Dedifferentiated amniotic fluid mesenchymal stem cell (primary cell): Measurements from ENCODE around the gene UBE2C.
"Not testable (repeated sequence)": the region's sequence is repeated elsewhere in the genome, so short reads cannot be mapped to it uniquely, and the experiment has no call there.

Experiments
- DNase-seq: peaks from one replicate; pipeline ENCODE4 v3.0.0-alpha.2; 2016; ENCODE audit errors: extremely low spot score

UBE2C gene

DNA sequence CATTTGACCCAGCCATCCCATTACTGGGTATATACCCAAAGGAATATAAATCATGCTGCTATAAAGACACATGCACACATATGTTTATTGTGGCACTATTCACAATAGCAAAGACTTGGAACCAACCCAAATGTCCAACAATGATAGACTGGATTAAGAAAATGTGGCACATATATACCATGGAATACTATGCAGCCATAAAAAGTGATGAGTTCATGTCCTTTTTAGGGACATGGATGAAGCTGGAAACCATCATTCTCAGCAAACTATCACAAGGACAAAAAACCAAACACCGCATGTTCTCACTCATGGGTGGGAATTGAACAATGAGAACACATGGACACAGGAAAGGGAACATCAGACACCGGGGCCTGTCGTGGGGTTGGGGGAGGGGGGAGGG is 14.5 kb upstream of the UBE2C start:
- not testable (repeated sequence) for DNase-seq

DNA sequence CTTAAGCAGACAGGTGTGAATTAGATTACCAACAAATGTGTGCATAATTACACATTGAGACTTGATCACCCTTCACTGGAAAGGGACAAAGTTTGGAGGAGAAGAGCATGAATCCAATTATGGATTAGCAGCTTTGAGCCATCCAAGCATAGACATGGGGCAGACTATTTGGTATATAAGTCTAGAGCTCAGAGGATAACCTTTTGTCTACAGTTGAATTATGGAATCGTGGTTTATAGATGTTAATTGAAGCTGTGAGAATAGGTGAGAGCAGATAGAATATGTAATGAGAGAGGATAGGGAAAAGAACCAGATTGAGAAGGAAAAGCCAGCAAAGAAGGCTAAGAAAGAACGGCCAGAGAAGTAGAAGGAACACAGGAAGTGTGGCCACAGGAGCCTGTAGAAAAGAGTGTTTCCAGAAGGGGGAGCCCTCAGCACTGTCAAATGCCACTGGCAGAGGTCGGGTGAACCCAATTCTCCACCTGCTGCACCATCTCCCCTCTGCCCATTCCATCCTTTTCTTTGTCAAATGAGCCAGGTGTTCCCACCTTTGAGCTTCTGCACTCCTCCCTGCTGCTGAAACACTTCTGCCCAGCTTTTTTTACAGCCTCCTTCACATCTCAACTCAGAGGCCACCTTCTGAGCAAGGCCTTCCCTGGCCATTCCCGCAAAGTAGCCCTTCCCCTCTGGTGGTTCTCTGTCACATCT is 13.4 kb upstream of the UBE2C start:
- DNase-seq: peak; percentile 55

DNA sequence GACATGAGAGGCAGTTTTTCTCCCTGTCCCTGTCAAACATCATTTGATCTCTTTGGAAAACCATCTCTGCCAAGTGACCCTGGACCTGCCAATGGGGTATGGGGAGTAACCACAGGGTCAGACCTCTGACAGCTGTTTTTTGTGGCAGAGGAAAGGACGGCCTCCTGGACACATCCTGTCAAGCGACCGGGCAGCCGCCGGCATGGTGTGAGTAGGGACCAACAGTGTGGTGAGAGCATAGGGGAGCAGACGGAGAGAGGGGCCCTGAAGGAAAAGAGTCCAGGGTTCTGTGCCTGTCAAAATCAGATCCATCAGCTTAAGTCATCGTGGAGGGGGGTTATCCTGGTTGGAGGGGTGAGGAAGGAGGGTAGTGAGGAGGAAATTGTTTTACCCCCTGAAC is 10.6 kb upstream of the UBE2C start:
- no peak for DNase-seq

DNA sequence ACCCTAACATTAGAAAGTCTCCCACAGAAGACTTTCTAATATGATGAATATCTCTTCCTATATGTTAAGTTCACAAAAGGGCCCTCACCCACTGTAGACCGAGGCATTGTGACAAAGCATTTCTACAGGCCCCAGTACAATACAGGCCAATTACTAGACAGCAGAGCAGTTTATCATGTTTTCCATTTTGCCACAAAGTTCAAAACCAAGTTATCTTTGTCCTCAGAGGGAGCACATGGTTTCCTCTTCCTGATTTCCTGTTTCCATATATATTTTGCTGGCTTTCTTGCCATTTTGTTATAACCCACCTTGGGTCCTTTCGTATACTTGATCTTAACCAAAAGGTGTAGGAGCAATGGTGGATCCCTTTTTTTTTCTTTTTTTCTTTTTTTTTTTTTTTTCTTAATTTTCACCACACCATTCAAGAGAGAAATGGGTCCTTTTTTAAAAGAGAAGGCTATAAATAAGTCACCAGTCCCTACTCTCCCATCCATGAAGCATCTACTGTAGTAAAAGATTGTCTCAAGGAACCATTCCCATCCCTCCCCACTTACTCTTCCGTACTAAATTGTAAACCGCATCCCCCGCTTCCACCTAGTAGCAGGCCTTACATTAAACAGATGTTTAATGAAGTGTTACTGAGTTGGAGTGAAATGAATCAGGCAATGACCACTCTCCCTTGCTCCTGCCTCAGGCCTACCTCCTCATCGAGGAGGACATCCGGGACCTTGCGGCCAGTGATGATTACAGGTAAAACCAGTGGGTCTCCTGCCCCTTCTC is 2.1 kb upstream of the UBE2C start:
- DNase-seq: no peak

DNA sequence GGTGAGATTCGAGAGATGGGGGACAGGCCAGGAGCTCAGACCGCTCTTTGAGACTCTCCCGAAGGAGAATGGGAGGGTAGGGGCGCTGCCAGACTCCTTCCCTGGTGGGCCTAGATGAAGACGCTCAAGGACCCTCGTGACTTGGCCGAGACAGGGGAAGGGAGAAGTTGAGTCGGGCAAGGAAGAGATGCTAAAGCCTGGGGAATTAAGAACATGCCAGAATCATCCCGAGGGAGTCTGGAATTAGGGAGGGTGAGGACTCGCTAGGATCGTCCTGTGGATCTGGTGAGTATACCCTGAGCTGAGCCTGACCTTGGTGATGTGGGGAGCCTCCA is 529 bp downstream of the UBE2C start:
- DNase-seq: no peak

DNA sequence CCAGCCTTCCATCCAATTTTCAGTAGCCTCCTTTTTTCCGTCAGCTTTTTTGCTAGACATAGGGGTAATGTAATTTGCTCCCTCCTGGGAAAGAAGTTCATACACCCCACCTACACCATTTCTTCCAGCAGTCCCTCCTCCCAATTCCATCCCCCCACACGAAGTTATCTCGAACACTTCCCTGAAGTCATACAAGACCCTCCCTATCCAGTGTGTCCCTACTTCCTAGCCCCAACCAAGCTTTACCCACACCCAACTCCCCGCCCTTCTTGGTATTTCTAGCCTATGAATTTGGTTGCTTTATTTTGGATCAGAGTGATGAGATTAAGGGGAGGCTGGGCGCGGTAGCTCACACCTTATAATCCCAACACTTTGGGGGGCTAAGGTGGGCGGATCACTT is 1.0 kb downstream of the UBE2C start:
- DNase-seq: no peak

DNA sequence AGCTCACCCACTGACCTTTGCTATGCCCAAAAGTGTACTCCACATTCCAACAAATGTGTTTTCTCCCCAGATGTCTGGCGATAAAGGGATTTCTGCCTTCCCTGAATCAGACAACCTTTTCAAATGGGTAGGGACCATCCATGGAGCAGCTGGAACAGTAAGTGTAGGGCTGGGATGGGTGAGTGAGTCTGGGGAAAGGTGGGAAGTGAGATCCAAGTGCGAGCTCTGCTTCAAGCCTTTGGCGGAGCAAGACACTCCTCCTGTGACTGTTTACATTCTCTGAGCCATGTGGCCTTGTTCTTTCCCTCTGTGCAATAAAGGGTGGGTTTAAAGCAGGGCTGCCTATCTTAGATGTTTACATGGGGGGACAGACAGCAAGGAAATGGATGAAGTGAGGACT is 1.9 kb downstream of the UBE2C start:
- DNase-seq: no peak

DNA sequence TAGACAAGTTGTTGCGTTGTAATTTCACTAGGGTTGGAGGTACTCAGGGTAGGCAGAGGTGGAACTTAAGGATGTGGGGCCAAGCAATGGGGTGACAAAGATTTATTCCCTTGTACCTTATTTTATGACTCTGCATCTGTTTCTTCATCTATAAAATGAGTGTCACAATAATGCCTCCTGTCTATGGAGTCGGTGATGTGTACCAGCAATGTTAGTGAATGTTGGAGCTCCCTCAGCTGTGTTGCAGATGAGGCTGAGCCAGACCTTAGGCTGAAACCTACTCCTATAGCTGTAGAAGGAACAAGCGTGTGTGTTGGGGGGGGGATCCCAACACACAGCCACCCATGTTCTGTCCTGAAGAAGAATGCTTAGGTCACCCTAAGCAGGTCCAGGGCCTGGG is 4.5 kb downstream of the UBE2C start:
- no peak for DNase-seq

DNA sequence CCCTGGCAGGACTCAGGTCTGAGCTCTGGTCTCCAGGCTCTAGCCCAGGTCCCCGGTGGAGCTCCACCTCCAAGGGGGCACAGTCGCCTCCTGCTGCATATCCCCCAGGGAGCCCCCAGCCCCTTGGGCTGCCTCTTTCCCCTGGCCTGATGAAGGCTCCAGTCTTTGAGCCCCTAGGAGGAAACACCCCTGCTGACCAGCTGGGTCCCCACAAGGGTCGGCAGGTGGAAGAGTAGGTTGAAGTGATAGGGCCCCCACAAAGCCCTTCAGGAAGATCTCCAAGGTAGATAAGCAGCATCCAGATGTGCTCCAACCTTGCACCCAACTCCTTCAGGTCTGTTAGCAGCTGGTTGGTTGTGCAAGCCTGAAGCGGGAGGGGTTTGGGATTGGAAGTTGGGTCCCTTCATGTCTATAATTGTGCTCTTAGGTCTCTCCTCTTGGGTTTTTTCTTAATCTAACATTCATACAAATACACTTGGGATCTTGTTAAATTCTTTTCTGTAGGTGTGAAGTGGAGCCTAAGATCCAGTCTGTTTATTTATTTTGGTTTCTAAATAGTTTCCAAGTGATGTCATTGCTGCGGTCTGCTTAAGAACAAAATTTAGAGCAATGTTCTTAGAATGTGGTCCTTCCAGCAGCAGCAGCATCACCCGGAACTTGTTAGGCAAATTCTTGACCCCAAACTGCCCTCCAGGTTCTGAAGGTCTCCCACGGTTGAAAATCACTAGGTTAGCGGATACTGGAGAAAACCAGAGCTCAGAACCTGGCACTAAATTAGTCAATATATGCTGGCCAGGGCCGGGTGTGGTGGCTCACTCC is 5.1 kb downstream of the UBE2C start:
- peak; percentile 60 for DNase-seq

DNA sequence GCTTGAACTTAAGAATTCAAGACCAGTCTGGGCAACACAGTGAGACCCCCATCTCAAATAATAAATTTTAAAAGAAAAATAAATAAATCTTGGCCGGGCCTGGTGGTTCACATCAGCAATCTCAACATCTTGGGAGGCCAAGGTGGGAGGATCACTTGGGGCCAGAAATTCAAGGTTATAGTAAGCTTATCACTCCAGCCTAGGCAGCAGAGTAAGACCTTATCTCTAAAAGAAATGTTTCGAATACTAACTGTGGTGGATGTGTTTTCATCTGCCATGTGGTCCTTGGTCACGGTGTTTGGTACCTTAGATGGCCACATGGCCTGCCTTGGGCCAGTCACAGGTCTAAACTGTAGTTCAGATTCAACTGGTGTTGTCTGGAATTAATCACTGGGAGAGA is 5.8 kb downstream of the UBE2C start:
- DNase-seq: no peak

DNA sequence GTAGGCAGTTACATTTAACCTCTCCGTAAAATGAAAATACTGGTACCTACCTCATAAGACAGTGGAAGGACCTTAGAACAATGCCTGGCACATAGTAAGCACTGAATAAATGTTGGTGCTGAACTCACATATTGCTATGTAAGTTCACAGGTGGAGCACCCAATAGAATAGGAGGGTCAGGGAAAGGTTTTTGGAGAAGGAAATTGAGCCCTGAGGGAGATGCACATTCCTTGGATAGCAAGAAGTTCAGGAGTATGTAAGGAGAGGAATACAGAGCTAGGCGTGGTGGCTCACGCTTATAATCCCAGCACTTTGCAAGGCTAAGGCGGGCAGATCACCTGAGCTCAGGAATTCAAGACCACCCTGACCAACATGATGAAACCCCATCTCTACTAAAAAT is 7.0 kb downstream of the UBE2C start:
- no peak for DNase-seq

DNA sequence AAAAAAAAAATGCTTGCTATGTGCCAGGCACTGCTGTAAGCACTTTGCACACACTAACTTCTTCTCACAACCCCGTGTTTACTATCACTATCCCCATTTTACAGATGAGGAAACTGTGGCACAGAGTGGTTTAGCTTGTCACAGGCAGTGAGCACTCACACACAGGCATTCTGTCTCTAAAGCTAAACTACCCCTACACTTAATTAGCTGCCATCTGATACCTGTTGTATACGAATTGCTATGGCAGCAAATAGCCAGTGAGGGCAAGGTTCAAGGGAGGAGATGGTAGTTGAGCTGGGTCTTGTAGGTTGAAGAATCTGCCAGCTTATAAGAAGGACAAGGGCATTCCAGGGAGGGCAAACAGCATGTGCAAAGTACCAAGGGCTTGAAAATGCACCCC is 9.5 kb downstream of the UBE2C start:
- DNase-seq: no peak

DNA sequence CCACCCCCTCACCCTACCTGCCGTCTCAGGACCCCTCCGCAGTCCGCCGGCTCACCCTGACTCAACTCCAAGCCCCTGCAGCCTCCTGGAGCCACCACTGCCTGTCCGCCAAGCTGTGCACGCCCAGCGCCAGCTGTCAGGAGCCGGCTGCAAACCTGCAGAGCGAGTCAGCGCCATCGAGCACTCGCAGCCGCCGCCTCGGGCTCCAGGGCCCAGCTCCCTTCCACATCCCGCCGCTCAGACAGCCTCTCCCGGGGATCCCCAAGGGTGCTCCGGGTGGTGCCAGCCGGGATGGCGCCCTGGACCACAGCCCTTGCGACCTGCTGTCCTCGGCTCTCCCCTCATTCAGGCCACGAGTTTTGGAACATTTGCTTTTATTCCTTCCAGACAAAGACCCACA is 10.4 kb downstream of the UBE2C start:
- DNase-seq: no peak

DNA sequence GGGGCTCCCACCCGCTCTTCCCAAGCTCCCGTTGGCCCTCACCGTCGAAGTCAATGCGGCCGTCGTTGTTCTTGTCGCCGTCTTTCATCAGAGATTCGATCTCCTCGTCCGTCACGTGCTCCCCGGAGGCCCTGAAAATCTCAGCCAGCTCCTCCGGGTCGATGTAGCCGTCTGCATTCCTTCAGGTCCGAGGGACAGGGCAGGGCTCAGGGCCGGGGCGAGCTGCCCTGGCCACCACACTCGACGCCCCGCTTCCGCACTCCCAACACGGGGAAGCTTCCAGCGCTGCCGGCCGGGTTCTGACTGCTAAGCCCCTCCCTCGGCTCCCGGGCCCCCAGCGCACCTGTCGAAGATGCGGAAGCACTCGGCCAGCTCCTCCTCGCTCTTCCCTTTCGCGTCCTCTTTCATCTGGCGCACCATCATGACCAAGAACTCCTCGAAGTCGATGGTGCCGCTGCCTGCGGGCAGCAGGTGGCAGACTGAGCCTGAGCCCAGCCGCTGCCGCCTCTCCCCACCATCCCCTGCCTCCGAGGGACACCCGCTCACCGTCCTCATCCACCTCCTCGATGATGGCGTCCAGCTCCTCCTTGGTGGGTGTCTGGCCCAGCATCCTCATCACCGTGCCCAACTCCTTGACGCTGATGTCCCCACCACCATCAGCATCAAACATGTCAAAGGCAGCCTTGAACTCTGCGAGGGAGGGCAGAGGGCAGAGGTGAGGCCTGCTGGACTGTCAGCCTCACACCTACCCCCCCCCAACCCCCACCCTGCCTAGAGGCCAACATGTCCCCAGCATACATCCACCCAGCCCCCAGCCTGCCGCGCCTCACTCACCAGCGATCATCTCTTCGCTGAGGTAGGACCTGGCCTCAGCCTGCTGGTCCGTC is 11.7 kb downstream of the UBE2C start:
- DNase-seq: no peak

DNA sequence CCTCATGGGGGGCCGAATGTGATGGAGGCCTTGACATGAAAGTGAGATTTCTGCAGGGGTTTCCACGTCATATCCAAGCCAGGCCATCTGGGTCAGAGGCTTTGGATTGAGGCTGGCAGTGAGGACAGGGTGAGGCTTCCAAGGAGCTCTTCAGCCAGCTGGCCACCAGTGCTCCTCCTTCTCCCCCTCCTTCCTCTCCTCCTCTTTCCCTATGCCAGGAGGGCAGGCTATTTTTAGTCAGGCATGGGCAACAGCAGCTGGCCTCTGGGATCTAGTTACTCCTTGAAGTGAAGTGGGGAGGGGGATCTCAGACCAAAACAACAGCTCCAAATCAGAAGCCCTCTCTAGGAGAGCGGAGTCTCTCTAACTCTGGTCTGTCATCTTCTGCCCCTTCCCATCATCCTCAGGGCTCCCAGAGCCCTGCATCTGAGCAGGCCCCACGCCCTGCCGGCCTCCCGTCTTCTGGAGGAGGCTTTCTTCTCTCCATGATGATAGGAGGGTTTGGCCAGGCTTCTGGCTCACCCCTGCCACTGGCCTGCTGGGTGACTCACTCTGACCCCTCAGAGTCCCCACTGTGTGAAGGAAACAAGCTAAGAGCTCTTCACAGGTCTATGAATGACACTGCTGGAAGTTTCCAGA is 14.1 kb downstream of the UBE2C start:
- DNase-seq: no peak

DNA sequence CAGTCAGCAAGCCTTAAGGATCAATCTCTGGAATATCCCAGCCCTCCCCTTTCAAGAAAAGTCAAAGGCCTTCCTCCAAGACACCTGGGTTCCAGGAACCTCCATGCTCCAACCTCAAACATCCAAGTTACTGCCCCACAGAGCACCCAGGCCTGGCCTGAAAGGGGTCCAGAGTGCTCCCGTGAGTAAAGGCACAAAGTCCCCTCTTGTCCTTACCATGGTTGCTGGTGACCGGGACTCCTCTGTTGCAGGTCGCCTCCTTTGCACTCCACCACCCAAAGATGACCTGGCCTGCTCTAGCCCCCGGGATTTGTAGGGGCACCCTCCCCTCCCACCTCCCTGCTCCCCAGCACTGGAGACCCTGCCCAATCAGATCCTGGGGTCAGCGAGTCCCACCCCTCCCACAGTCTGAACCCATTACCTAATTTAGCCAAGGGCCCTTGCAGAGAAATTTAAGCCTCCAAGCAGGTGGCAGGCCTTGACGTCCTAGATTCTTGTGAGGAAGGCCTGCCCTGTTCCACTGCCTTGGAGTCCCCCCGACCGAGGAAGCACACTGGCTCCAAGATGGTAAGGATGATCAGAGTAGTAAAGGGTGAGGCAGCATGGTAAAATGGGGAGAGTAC is 14.7 kb downstream of the UBE2C start, which contains the start of gene TNNC2:
Gene TNNC2 (minus strand): TSS at position 283 of the 623 bp plus-strand sequence. CDS start 64 bp downstream, at position 219.
- no peak for DNase-seq

DNA sequence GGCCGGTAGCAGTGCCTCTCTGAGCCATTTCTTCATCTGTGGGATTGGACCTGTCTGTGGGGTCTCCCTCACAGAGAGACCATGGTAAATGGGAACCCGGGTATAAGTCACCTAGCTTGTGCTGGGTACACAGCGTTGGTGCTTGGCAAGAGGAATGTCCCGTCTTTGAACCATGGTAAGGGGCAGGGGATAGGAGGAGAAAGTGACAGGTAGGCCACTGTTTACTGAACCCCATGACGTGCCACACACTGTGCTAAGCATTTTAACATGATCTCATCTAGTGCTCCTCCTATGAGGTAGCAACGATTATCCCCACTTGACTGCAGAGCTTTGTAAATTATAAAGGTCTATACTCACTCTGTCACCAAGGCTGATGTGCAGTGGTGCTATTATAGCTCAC is 15.3 kb downstream of the UBE2C start:
- DNase-seq: no peak

DNA sequence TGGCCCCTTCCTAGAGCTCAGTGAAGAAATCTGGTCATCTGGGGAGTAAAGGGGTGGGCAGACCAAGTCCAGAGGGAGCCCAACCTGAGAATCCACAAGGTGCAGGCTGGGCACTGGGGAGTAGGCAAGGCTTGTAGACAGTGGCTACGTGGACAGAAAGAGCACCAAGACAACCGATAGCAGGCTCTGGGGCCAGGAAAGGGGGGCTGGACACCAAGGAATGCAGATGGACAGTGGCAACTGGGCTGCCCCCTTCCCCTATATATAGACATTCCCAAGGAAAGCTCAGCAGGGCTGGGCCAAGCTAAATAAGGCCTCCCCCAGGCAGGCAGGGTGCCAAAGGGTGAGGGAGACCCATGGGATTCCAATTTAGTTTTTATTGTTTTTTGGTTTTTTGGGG is 16.1 kb downstream of the UBE2C start:
- DNase-seq: no peak

DNA sequence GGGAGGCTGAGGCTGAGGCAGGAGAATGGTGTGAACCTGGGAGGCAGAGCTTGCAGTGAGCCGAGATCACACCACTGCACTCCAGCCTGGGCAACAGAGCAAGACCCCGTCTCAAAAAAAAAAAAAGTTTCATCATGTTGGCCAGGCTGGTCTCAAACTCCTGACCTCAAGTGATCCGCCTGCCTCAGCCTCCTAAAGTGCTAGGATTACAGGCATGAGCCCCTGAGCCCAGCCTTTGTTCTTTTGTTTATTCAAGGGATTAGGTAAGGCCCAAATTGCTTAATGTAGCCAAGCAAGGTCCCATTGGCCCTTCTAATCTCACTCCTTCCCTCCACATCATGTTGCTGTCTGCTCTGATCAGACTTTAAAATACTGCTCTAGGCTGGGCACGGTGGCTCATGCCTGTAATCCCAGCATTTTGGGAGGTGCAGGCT is 17.2 kb downstream of the UBE2C start:
- not testable (repeated sequence) for DNase-seq

DNA sequence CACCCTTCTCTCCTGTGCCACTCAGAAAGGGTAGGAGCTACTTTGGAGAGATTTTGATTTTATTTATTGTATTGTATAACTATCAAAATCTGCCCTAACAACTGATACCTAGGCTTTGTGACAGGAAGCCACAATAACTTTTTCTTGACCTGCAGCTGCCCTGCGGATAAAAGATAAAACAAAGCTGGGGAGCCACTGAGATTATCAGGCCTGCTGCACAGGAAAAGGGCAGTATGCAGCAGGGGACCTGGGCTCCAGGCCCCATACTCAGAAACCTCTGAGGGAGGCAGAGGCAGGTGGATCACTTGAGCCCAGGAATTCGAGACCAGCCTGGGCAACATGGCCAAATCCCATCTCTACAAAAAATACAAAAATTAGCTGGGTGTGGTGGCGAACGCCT is 20.2 kb downstream of the UBE2C start:
- DNase-seq: no peak
